ENCODE data around the gene BNC1.

BNC1 gene

GRCh38 chr15:83284559-83285283, at the start of gene BNC1:
TSS of gene BNC1 (minus strand) at chr15:83284664. CDS start at chr15:83284628, 36 bp downstream.
- TF ChIP-seq GATA2 (IDR thresholded peaks at IDR 0.05; ENCODE audit: low read depth, low read length) (no peak), GATA3 (IDR thresholded peaks at IDR 0.05; ENCODE audit: low read depth, low read length) (no peak)

- TF ChIP-seq GATA2 (IDR thresholded peaks at IDR 0.05; ENCODE audit: low read depth, low read length) (no peak), GATA3 (IDR thresholded peaks at IDR 0.05; ENCODE audit: low read depth, low read length) (no peak)
Measured at GRCh38 chr15:83327041-83327440, 42.6 kb upstream of the BNC1 start.

GRCh38 chr15:83324799-83325198, 40.3 kb upstream of the BNC1 start:
- TF ChIP-seq GATA3 (IDR thresholded peaks at IDR 0.05; ENCODE audit: low read depth, low read length) (no peak), GATA2 (IDR thresholded peaks at IDR 0.05; ENCODE audit: low read depth, low read length) (no peak)

- no peak for TF ChIP-seq GATA2 (IDR thresholded peaks at IDR 0.05; ENCODE audit: low read depth, low read length)
- TF ChIP-seq GATA3 (IDR thresholded peaks at IDR 0.05; ENCODE audit: low read depth, low read length), result no peak
Measured at GRCh38 chr15:83323296-83323711, 38.8 kb upstream of the BNC1 start.

- TF ChIP-seq GATA3 (IDR thresholded peaks at IDR 0.05; ENCODE audit: low read depth, low read length) (no peak), GATA2 (IDR thresholded peaks at IDR 0.05; ENCODE audit: low read depth, low read length) (no peak)
Measured at GRCh38 chr15:83322691-83323090, 38.2 kb upstream of the BNC1 start.

GRCh38 chr15:83322061-83322460, 37.6 kb upstream of the BNC1 start:
- TF ChIP-seq GATA3 (IDR thresholded peaks at IDR 0.05; ENCODE audit: low read depth, low read length) (no peak), GATA2 (IDR thresholded peaks at IDR 0.05; ENCODE audit: low read depth, low read length) (no peak)

- TF ChIP-seq GATA3 (IDR thresholded peaks at IDR 0.05; ENCODE audit: low read depth, low read length) (no peak), GATA2 (IDR thresholded peaks at IDR 0.05; ENCODE audit: low read depth, low read length) (no peak)
Measured at GRCh38 chr15:83320844-83321243, 36.4 kb upstream of the BNC1 start.

- no peak for TF ChIP-seq GATA3 (IDR thresholded peaks at IDR 0.05; ENCODE audit: low read depth, low read length)
Measured at GRCh38 chr15:83320404-83320803, 35.9 kb upstream of the BNC1 start.

- no peak for TF ChIP-seq GATA3 (IDR thresholded peaks at IDR 0.05; ENCODE audit: low read depth, low read length)
- no peak for TF ChIP-seq GATA2 (IDR thresholded peaks at IDR 0.05; ENCODE audit: low read depth, low read length)
Measured at GRCh38 chr15:83319771-83320170, 35.3 kb upstream of the BNC1 start.

GRCh38 chr15:83318861-83319415, 34.5 kb upstream of the BNC1 start:
- TF ChIP-seq GATA3 (IDR thresholded peaks at IDR 0.05; ENCODE audit: low read depth, low read length), result no peak
- no peak for TF ChIP-seq GATA2 (IDR thresholded peaks at IDR 0.05; ENCODE audit: low read depth, low read length)

GRCh38 chr15:83318036-83318435, 33.6 kb upstream of the BNC1 start:
- TF ChIP-seq GATA2 (IDR thresholded peaks at IDR 0.05; ENCODE audit: low read depth, low read length), result no peak
- no peak for TF ChIP-seq GATA3 (IDR thresholded peaks at IDR 0.05; ENCODE audit: low read depth, low read length)

GRCh38 chr15:83312071-83312470, 27.6 kb upstream of the BNC1 start:
- TF ChIP-seq GATA2 (IDR thresholded peaks at IDR 0.05; ENCODE audit: low read depth, low read length), result no peak
- no peak for TF ChIP-seq GATA3 (IDR thresholded peaks at IDR 0.05; ENCODE audit: low read depth, low read length)

GRCh38 chr15:83310521-83311456, 26.3 kb upstream of the BNC1 start:
- TF ChIP-seq GATA2 (IDR thresholded peaks at IDR 0.05; ENCODE audit: low read depth, low read length) (no peak), GATA3 (IDR thresholded peaks at IDR 0.05; ENCODE audit: low read depth, low read length) (no peak)

- TF ChIP-seq GATA3 (IDR thresholded peaks at IDR 0.05; ENCODE audit: low read depth, low read length) (no peak), GATA2 (IDR thresholded peaks at IDR 0.05; ENCODE audit: low read depth, low read length) (no peak)
Measured at GRCh38 chr15:83308671-83309070, 24.2 kb upstream of the BNC1 start.
